Raji (cell line): Measurements from ENCODE around the gene PIP4K2C.

Source experiments
- POLR2A ChIP-seq: IDR thresholded peaks from 2 replicates; pipeline ENCODE4 v1.6.1; 2011; ENCODE audit warnings: low read depth, low read length, control low read depth; ENCODE audit not compliant: insufficient read depth

PIP4K2C gene

GRCh38 chr12:57611108-57611826 lies 20.3 kb downstream of the PIP4K2C start, which contains the start of gene ARHGEF25:
ARHGEF25 (plus strand) TSS chr12:57611435; CDS start chr12:57611895, 460 bp downstream.
- no peak for TF ChIP-seq POLR2A

DNA sequence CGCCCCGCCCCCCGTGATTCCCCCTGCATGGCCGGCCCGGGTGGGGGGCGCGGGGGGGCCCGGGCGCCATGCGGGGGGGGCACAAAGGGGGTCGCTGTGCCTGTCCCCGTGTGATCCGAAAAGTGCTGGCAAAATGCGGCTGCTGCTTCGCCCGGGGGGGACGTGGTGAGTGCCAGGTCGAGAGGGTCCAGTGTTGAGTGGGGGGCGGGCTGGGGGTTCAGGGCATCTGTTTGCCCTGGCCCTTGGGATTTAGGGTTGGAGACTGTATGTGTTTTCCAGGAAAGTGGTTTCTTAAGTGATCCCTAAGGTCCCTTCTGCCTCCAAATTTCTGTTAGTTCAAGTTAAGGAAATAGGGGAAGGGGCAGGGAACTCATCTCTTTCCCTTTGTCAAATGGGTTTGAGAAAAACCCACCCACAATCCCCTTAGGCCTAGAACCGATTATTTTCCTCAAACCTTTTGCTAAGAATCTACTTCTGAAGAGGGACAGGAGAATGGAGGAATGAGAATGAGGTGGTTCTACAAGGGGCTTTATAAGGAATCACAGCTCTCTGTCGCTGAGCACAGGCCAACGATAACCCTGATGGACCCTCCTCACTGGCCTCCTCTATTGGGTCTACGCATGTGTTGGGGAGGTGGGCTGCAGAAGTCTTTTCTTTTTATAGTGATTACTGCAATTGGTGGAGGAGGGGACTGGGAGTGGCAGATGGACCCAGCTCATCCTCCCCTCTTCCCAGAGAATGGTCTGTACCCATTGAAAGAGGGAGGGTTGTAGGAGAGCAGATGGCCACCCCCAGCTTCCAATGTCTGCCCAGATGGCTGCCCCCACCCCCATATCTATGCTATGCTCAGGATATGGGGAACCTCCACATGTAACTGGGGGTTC lies 21.1 kb downstream of the PIP4K2C start:
- TF ChIP-seq POLR2A: no peak

DNA sequence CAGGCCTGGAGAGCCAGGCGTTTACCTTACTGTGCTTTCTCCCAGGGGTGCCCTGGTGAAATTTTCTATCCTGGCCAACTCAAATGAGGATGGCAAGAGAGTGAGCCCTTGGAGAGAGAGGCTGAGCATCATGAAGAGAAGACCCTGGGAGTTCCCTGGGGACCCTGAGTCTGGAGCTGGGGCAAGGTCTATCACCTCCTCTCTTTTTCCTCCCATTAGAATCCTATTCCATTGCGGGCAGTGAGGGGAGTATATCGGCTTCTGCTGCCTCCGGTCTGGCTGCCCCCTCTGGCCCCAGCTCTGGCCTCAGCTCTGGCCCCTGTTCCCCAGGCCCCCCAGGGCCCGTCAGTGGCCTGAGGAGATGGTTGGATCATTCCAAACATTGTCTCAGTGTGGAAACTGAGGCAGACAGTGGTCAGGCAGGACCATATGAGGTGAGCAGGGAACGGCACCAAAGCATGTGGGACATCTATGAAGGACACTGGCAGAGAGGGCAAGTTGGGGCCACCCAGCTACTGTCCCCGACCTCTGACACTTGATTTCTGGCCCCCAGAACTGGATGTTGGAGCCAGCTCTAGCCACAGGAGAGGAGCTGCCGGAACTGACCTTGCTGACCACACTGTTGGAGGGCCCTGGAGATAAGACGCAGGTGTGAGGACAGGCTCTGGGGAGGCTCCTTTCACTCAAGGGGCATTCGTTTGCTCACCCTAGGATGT lies 21.9 kb downstream of the PIP4K2C start:
- no peak for TF ChIP-seq POLR2A

- TF ChIP-seq POLR2A: no peak
Observed at GRCh38 chr12:57613427-57614109, 22.6 kb downstream of the PIP4K2C start.

- no peak for TF ChIP-seq POLR2A
Observed at GRCh38 chr12:57614178-57614947, 23.4 kb downstream of the PIP4K2C start.

- no peak for TF ChIP-seq POLR2A
Observed at GRCh38 chr12:57614948-57615500, 24.0 kb downstream of the PIP4K2C start.

GRCh38 chr12:57615637-57616036 lies 24.6 kb downstream of the PIP4K2C start:
- no peak for TF ChIP-seq POLR2A

- no peak for TF ChIP-seq POLR2A
Observed at GRCh38 chr12:57616383-57617101, 25.6 kb downstream of the PIP4K2C start.

DNA sequence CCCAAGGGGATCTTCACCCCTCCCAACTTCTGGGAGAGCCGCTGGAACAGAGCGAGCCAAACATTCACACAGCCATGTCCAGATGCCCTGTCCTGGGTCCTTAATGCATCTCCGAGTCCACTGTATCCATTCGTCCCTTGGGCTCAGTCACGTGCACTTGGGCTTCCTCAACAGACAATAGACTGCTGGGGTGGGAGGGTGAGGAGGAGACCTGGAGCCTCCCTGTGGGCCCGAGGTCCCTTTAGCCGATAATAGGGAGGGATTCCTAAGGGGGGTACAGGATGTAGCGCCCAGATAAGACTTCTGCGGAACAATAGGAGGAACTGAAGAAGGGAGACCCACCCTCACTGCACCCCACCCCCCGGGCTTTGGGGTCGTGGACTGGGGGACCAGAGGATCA lies 26.9 kb downstream of the PIP4K2C start:
- no peak for TF ChIP-seq POLR2A

GRCh38 chr12:57618966-57619433 lies 28.0 kb downstream of the PIP4K2C start:
- no peak for TF ChIP-seq POLR2A

GRCh38 chr12:57619434-57620244 lies 28.6 kb downstream of the PIP4K2C start:
- TF ChIP-seq POLR2A: no peak

GRCh38 chr12:57620245-57620935 lies 29.4 kb downstream of the PIP4K2C start:
- no peak for TF ChIP-seq POLR2A
